DMS79 (cell line): ENCODE data around the gene MYO7B.

Experiments
- DNase-seq: peaks from one replicate; lab custom pipeline; 2025; lab: John Stamatoyannopoulos, UW

MYO7B gene

GRCh38 chr2:127609818-127610217, 74.3 kb downstream of the MYO7B start:
- no peak for DNase-seq

GRCh38 chr2:127610561-127610960, 75.1 kb downstream of the MYO7B start:
- no peak for DNase-seq

DNA sequence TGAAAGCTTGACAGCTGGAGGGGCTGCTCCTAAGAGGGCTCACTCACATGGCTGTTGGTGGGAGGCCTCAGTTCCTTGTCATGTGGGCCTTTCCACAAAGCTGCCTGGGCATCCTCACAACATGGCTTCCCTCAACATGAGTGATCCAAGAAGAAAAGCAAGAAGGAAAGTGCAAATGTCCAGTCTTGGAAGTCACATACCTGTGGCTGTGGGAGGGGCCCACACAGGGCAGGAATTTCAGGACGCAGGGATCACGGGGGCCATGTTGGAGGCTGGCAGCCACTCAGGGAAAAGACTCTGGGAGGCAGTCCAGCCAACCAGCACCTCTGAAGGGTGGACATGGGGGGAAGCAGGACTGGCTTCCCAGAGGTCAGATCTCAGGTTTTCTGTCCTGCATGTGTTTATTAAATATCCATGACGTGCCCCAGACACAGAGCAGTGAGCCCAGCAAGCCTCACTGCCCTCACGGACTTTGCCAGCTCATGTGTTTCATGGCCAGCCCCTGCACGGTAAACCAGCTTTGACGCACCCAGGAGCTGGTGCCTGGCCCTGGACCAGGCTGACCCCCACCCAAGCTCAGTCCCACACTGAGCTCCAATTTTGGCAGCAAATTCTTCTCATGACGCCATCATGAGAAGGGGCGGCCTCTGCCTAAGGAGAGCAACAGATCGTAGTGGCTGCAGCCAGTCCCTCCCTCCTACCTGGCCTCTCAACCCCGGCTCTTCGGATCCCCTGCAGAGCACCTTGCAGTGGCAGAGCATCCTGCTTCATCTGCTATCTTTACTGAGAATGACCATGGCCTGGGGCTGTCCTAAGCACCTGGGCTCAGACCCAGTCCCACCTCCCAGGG, 75.8 kb downstream of the MYO7B start:
- no peak for DNase-seq

DNA sequence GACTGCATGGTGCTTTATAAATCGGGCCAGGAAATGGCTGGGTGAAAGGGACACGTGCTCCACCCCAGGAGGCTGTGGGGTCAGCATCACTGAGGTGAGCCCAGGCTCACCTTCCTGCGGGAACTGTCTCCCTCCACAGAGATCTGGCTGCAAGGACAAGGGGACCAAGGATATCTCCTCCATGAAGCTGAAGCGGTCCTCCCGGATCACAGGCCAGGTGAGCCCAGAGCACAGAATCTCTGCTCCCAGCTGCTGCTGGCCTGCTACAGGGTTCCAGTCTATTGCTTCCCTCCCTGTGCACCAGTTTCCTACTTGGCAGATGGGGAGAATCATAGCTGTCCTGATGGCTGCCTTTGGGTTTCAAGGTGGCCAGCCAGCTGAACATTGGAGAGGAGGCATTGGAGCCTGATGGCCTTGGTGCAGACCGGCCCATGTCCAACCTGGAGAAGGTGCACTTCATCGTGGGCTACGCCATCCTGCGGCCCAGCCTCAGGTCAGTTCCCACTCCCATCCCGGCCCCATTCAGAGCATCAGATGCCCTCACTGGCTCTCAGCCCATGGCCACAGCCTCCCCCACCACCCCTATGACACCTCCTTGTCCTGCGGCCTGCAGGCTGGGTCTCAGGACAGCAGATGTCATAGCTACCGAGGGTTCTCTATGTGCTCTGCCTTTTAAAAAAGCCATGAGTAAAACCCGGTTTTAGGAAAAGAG, 76.8 kb downstream of the MYO7B start:
- no peak for DNase-seq

DNA sequence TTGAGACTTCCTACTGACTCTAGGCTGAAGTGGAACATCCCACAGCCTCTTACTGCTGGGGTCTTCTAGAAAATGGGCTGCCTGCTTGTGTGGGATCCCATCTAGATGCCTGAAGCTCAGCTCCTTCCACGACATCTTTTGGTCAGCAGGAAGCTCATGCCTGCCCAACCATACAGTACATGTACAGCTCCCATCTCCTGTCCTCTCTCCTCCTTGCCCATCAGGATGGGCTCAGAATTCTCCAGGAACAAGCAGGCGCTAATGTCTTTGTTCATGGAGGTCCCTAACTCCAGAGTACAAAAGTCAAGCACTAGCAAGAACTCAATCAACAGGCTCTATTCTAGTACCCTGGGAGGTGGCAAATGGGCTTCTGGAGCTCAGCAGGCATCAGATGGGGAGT, 78.8 kb downstream of the MYO7B start:
- DNase-seq: no peak

DNA sequence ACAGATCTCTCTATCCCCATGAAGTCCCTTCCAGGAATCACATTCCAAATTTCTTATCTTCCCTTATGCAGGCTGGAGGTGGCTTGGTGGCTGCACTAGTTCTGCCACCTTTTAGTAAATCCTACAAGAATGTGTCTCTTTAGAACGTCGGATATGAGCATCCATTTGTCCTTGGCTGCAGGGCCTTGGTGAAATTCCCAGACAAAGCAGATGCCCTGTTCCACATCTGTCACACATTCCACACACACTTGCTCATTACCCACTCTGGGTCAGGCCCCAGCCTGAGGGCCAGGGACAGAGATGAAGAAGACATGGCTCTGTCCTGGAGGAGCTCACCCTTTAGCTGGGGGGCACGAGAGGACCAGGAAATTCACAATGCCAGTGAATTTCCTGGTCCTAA, 79.2 kb downstream of the MYO7B start:
- no peak for DNase-seq

DNA sequence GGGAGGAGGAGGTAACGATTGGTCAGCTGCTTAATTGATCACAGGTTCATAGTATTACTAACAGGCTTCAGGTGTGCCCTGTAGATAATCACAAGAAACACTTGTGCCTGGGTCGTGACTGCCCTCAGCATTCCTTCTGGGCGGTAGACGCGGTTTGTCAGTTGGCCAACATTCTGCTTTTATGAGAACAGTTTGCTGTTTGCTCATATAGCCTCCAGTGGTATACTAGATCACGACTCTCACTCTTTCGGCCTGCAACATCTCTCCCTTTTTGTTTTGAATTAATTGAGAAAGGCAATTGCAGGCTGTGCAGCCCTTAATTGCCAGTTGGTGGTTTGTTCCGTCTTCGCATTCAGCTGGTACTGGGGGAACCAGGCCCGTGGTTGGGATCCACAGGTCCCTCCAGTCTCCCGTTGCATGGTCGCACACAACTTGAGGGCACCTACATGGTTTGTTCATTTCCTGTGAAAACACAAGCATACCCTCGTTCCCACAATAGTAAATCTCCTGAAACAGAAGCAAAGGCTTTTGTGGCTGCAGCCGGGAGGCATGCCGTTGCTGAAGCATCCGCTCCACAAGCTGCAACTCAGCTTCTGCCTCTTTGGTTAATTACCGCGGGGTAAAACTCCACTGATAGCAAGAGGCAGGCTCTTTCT, 80.2 kb downstream of the MYO7B start:
- no peak for DNase-seq

- no peak for DNase-seq
These were observed 83.2 kb downstream of the MYO7B start for GRCh38 chr2:127618551-127619202.

DNA sequence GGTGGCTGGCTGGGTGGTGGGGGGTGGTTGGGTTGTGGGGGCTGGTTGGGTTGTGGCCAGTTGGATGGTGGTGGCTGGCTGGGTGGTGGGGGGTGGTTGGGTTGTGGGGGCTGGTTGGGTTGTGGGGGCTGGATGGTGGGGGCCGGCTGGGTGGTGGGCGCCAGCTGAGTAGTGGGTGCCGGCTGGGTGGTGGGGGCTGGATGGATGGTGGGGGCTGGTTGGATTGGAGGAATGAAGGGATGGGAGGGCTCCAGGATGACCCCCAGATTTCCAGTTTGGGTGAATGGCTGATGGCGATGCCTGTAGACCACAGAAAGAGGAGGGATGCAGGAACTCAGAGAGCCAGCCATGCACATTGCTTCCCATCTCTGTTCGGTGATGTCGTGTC, 83.7 kb downstream of the MYO7B start:
- no peak for DNase-seq

- DNase-seq: no peak
These were observed 84.6 kb downstream of the MYO7B start for GRCh38 chr2:127619877-127620705.

- no peak for DNase-seq
These were observed 85.4 kb downstream of the MYO7B start for GRCh38 chr2:127620866-127621265.

GRCh38 chr2:127621981-127622431, 86.5 kb downstream of the MYO7B start:
- DNase-seq: no peak

DNA sequence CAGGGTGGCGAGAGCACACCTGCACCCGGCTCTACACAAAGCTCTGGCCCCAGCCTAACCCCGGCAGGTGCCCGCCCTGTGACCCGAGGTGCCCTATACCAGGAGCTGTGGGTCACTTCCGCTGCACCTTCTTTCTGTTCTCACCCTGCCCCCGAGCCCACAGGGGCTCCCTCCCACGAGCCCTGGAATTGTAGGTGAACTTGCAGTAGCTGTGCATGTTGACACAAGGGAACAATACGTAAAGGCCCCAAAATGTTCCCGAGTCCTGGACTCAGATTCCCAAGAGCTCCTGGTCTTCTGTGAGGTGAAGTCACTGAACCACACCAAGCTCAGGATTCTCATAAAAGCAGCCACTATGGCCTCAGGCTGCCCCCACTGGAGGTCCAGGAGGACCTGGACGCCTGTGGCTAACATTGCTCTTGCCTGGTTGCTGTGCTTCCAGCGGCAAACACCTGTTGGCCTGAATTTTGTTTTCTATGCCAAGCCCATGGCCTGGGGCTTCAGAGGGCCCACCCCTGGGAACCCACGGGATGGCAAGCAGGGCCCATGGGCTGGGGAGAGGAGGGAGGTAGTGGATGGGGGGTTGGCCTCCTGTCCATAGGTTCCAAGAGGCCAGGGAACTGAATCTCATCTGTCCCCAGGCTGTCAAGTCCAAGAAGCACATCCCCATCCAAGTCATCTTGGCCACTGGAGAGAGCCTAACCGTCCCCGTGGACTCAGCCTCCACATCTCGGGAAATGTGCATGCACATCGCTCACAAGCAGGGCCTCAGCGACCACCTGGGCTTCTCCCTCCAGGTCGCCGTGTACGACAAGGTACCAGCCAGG, 87.3 kb downstream of the MYO7B start:
- DNase-seq: no peak

DNA sequence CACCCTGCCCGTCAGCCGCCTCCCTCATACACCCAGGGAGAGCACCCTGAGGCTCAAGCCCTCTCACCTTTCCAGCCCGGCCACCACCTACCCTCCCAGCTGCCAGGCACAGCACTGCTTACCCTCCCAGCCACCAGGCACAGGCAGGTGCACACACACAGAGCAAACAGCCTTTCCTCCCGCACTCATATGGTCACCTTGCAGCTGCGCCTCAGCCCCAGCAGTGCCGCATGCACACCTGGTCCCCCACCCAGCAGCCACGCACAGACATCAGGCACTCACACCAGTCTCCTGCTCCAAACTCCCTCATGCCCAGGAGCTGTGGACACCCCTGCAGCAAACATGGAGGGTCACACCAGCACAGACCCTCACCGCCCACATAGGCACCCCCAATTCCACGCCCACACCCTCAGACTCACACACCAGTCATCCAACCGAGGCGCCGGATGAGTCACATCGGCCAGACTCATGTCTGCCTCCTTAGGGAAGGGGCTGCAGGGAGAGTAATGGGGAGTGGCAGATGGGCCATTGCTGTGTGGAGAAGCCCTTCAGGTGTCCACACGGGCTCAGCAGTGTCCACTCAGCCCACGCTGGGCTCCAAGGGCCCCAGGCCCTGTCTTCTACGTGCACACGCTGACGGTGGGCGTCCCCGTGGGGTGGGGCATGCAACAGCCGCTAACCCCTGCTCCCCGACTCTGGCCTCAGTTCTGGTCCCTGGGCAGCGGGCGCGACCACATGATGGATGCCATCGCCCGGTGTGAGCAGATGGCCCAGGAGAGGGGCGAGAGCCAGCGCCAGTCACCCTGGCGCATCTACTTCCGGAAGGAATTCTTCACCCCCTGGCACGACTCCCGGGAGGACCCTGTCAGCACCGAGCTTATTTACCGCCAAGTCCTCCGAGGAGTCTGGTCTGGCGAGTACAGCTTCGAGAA, 88.2 kb downstream of the MYO7B start:
- no peak for DNase-seq

GRCh38 chr2:127624320-127624755, 88.9 kb downstream of the MYO7B start:
- DNase-seq: no peak

GRCh38 chr2:127624756-127625571, 89.5 kb downstream of the MYO7B start:
- DNase-seq: no peak

- DNase-seq: no peak
These were observed 90.1 kb downstream of the MYO7B start for GRCh38 chr2:127625572-127625951.

GRCh38 chr2:127626175-127626574, 90.7 kb downstream of the MYO7B start:
- DNase-seq: no peak
